ENCODE measurements around the gene LCT.

LCT gene

GRCh38 chr2:135849087-135849486, 12.1 kb upstream of the LCT start:
- no peaks in the 10 kb centered on the region for H3K4me1 ChIP-seq (ENCODE audit: control extremely low read depth in 1 of 4, control insufficient read depth in 4 of 4, insufficient read depth in 4 of 4, low read length in 3 of 4)
- H3K27ac ChIP-seq (ENCODE audit: insufficient read depth in 1 of 2, low read depth in 1 of 2, low read length in 2 of 2, poor library complexity in 1 of 2, severe bottlenecking in 2 of 2): no peak overlapping the region
- DNase-seq: no peak
- peaks cover 22 to 87% (median 61%) of the 10 kb centered on the region in 4 experiments for H3K36me3 ChIP-seq (ENCODE audit: control insufficient read depth in 4 of 4, insufficient read depth in 4 of 4, low read length in 3 of 4)
- ChIA-PET CTCF (interaction anchor here (0.5 to 1.2 kb wide), 2 partner anchors 10 to 65 kb away, joined by 3 read pairs; no protein-coding TSS in a partner anchor), POLR2A (no interaction called here)
- H3K27me3 ChIP-seq (replicated peaks in 2 of 5; ENCODE audit: control insufficient read depth in 4 of 5, insufficient read depth in 5 of 5, low read length in 4 of 5): no peaks in the 10 kb centered on the region
- H3K4me3 ChIP-seq (ENCODE audit: control insufficient read depth in 1 of 7, extremely low read depth in 1 of 7, insufficient read depth in 4 of 7, low read depth in 2 of 7, low read length in 6 of 7): no peak overlapping the region
- 100% methylated on average over 1 of the region's 3 CpGs for WGBS (ENCODE audit: insufficient coverage)
- no peaks in the 10 kb centered on the region for H3K9me3 ChIP-seq (ENCODE audit: control extremely low read depth in 1 of 5, control insufficient read depth in 4 of 5, insufficient read depth in 2 of 5, low read depth in 1 of 5, low read length in 4 of 5)

GRCh38 chr2:135845997-135846396, 9.0 kb upstream of the LCT start:
- DNase-seq: no peak
- Histone ChIP-seq H3K4me3 (ENCODE audit: control insufficient read depth in 1 of 7, extremely low read depth in 1 of 7, insufficient read depth in 4 of 7, low read depth in 2 of 7, low read length in 6 of 7) (no peak overlapping the region), H3K4me1 (ENCODE audit: control extremely low read depth in 1 of 4, control insufficient read depth in 4 of 4, insufficient read depth in 4 of 4, low read length in 3 of 4) (no peaks in the 10 kb centered on the region), H3K27ac (ENCODE audit: insufficient read depth in 1 of 2, low read depth in 1 of 2, low read length in 2 of 2, poor library complexity in 1 of 2, severe bottlenecking in 2 of 2) (no peak overlapping the region), H3K36me3 (ENCODE audit: control insufficient read depth in 4 of 4, insufficient read depth in 4 of 4, low read length in 3 of 4) (peaks cover 21 to 80% (median 53%) of the 10 kb centered on the region in 4 experiments), H3K27me3 (replicated peaks in 2 of 5; ENCODE audit: control insufficient read depth in 4 of 5, insufficient read depth in 5 of 5, low read length in 4 of 5) (no peaks in the 10 kb centered on the region), H3K9me3 (ENCODE audit: control extremely low read depth in 1 of 5, control insufficient read depth in 4 of 5, insufficient read depth in 2 of 5, low read depth in 1 of 5, low read length in 4 of 5) (no peaks in the 10 kb centered on the region)
- ChIA-PET CTCF (no interaction called here), POLR2A (no interaction called here)
- 97% methylated on average over 3 of the region's 5 CpGs for WGBS (ENCODE audit: insufficient coverage)

- no peaks in the 10 kb centered on the region for H3K27me3 ChIP-seq (replicated peaks in 2 of 5; ENCODE audit: control insufficient read depth in 4 of 5, insufficient read depth in 5 of 5, low read length in 4 of 5)
- DNase-seq: no peak
- H3K9me3 ChIP-seq (ENCODE audit: control extremely low read depth in 1 of 5, control insufficient read depth in 4 of 5, insufficient read depth in 2 of 5, low read depth in 1 of 5, low read length in 4 of 5): no peaks in the 10 kb centered on the region
- H3K36me3 ChIP-seq (ENCODE audit: control insufficient read depth in 4 of 4, insufficient read depth in 4 of 4, low read length in 3 of 4): peaks cover 22 to 80% (median 54%) of the 10 kb centered on the region in 4 experiments
- no peak overlapping the region for H3K4me3 ChIP-seq (ENCODE audit: control insufficient read depth in 1 of 7, extremely low read depth in 1 of 7, insufficient read depth in 4 of 7, low read depth in 2 of 7, low read length in 6 of 7)
- POLR2A ChIA-PET: no interaction called here
- H3K27ac ChIP-seq (ENCODE audit: insufficient read depth in 1 of 2, low read depth in 1 of 2, low read length in 2 of 2, poor library complexity in 1 of 2, severe bottlenecking in 2 of 2): no peak overlapping the region
- CTCF ChIA-PET: no interaction called here
- H3K4me1 ChIP-seq (ENCODE audit: control extremely low read depth in 1 of 4, control insufficient read depth in 4 of 4, insufficient read depth in 4 of 4, low read length in 3 of 4): peaks cover 0 to 3% (median 0%) of the 10 kb centered on the region in 4 experiments
- WGBS (ENCODE audit: insufficient coverage): 100% methylated on average over 1 of the region's 3 CpGs
Observed at GRCh38 chr2:135845257-135845656, 8.3 kb upstream of the LCT start.

GRCh38 chr2:135844301-135844895, 7.4 kb upstream of the LCT start:
- CTCF ChIA-PET: interaction anchor here (0.7 to 1.4 kb wide), 4 partner anchors 11 to 47 kb away, joined by 3 to 4 read pairs (median 3); no protein-coding TSS in a partner anchor
- 91% methylated on average over 4 of the region's 12 CpGs for WGBS (ENCODE audit: insufficient coverage)
- Histone ChIP-seq H3K4me1 (ENCODE audit: control extremely low read depth in 1 of 4, control insufficient read depth in 4 of 4, insufficient read depth in 4 of 4, low read length in 3 of 4) (peaks cover 0 to 3% (median 0%) of the 10 kb centered on the region in 4 experiments), H3K36me3 (ENCODE audit: control insufficient read depth in 4 of 4, insufficient read depth in 4 of 4, low read length in 3 of 4) (peaks cover 22 to 78% (median 55%) of the 10 kb centered on the region in 4 experiments), H3K4me3 (ENCODE audit: control insufficient read depth in 1 of 7, extremely low read depth in 1 of 7, insufficient read depth in 4 of 7, low read depth in 2 of 7, low read length in 6 of 7) (no peak overlapping the region), H3K9me3 (ENCODE audit: control extremely low read depth in 1 of 5, control insufficient read depth in 4 of 5, insufficient read depth in 2 of 5, low read depth in 1 of 5, low read length in 4 of 5) (no peaks in the 10 kb centered on the region), H3K27ac (ENCODE audit: insufficient read depth in 1 of 2, low read depth in 1 of 2, low read length in 2 of 2, poor library complexity in 1 of 2, severe bottlenecking in 2 of 2) (no peak overlapping the region), H3K27me3 (replicated peaks in 2 of 5; ENCODE audit: control insufficient read depth in 4 of 5, insufficient read depth in 5 of 5, low read length in 4 of 5) (no peaks in the 10 kb centered on the region)
- POLR2A ChIA-PET: no interaction called here
- DNase-seq: no peak

- CTCF ChIA-PET: interaction anchor here (1.2 to 1.4 kb wide), 3 partner anchors 12 to 46 kb away, joined by 3 to 4 read pairs (median 3); no protein-coding TSS in a partner anchor
- no peaks in the 10 kb centered on the region for H3K9me3 ChIP-seq (ENCODE audit: control extremely low read depth in 1 of 5, control insufficient read depth in 4 of 5, insufficient read depth in 2 of 5, low read depth in 1 of 5, low read length in 4 of 5)
- peaks cover 20 to 71% (median 51%) of the 10 kb centered on the region in 4 experiments for H3K36me3 ChIP-seq (ENCODE audit: control insufficient read depth in 4 of 4, insufficient read depth in 4 of 4, low read length in 3 of 4)
- DNase-seq: no peak
- no peak overlapping the region for H3K27ac ChIP-seq (ENCODE audit: insufficient read depth in 1 of 2, low read depth in 1 of 2, low read length in 2 of 2, poor library complexity in 1 of 2, severe bottlenecking in 2 of 2)
- 100% methylated on average over 1 of the region's 3 CpGs for WGBS (ENCODE audit: insufficient coverage)
- no peaks in the 10 kb centered on the region for H3K27me3 ChIP-seq (replicated peaks in 2 of 5; ENCODE audit: control insufficient read depth in 4 of 5, insufficient read depth in 5 of 5, low read length in 4 of 5)
- H3K4me3 ChIP-seq (ENCODE audit: control insufficient read depth in 1 of 7, extremely low read depth in 1 of 7, insufficient read depth in 4 of 7, low read depth in 2 of 7, low read length in 6 of 7): no peak overlapping the region
- POLR2A ChIA-PET: no interaction called here
- peaks cover 0 to 3% (median 0%) of the 10 kb centered on the region in 4 experiments for H3K4me1 ChIP-seq (ENCODE audit: control extremely low read depth in 1 of 4, control insufficient read depth in 4 of 4, insufficient read depth in 4 of 4, low read length in 3 of 4)
Observed at GRCh38 chr2:135843671-135844070, 6.7 kb upstream of the LCT start.

GRCh38 chr2:135840601-135841000, 3.6 kb upstream of the LCT start:
- Histone ChIP-seq H3K9me3 (ENCODE audit: control extremely low read depth in 1 of 5, control insufficient read depth in 4 of 5, insufficient read depth in 2 of 5, low read depth in 1 of 5, low read length in 4 of 5) (no peaks in the 10 kb centered on the region), H3K27ac (ENCODE audit: insufficient read depth in 1 of 2, low read depth in 1 of 2, low read length in 2 of 2, poor library complexity in 1 of 2, severe bottlenecking in 2 of 2) (no peak overlapping the region), H3K27me3 (replicated peaks in 2 of 5; ENCODE audit: control insufficient read depth in 4 of 5, insufficient read depth in 5 of 5, low read length in 4 of 5) (no peaks in the 10 kb centered on the region), H3K4me3 (ENCODE audit: control insufficient read depth in 1 of 7, extremely low read depth in 1 of 7, insufficient read depth in 4 of 7, low read depth in 2 of 7, low read length in 6 of 7) (no peak overlapping the region), H3K4me1 (ENCODE audit: control extremely low read depth in 1 of 4, control insufficient read depth in 4 of 4, insufficient read depth in 4 of 4, low read length in 3 of 4) (peaks cover 0 to 5% (median under 1%) of the 10 kb centered on the region in 4 experiments), H3K36me3 (ENCODE audit: control insufficient read depth in 4 of 4, insufficient read depth in 4 of 4, low read length in 3 of 4) (peaks cover 11 to 49% (median 33%) of the 10 kb centered on the region in 4 experiments)
- 71% methylated on average over 2 of the region's 2 CpGs for WGBS (ENCODE audit: insufficient coverage)
- DNase-seq: no peak
- ChIA-PET POLR2A (no interaction called here), CTCF (interaction anchor here (2.1 kb wide), 1 partner anchor 22 kb away, joined by 5 read pairs; no protein-coding TSS in a partner anchor)

GRCh38 chr2:135839713-135840112, 2.7 kb upstream of the LCT start:
- Histone ChIP-seq H3K36me3 (ENCODE audit: control insufficient read depth in 4 of 4, insufficient read depth in 4 of 4, low read length in 3 of 4) (peaks cover 11 to 40% (median 27%) of the 10 kb centered on the region in 4 experiments), H3K4me3 (ENCODE audit: control insufficient read depth in 1 of 7, extremely low read depth in 1 of 7, insufficient read depth in 4 of 7, low read depth in 2 of 7, low read length in 6 of 7) (no peak overlapping the region), H3K27me3 (replicated peaks in 2 of 5; ENCODE audit: control insufficient read depth in 4 of 5, insufficient read depth in 5 of 5, low read length in 4 of 5) (no peaks in the 10 kb centered on the region), H3K9me3 (ENCODE audit: control extremely low read depth in 1 of 5, control insufficient read depth in 4 of 5, insufficient read depth in 2 of 5, low read depth in 1 of 5, low read length in 4 of 5) (no peaks in the 10 kb centered on the region), H3K27ac (ENCODE audit: insufficient read depth in 1 of 2, low read depth in 1 of 2, low read length in 2 of 2, poor library complexity in 1 of 2, severe bottlenecking in 2 of 2) (no peak overlapping the region), H3K4me1 (ENCODE audit: control extremely low read depth in 1 of 4, control insufficient read depth in 4 of 4, insufficient read depth in 4 of 4, low read length in 3 of 4) (peaks cover 0 to 6% (median 4%) of the 10 kb centered on the region in 4 experiments)
- 67% methylated on average over 1 of the region's 2 CpGs for WGBS (ENCODE audit: insufficient coverage)
- no peak for DNase-seq
- CTCF ChIA-PET: interaction anchor here (1.2 kb wide), 1 partner anchor 42 kb away, joined by 3 read pairs; no protein-coding TSS in a partner anchor
- POLR2A ChIA-PET: no interaction called here

Data from common myeloid progenitor, CD34-positive (primary cell).